Tibial nerve (tissue), 4 donors: ENCODE measurements around the gene TMEM255B. TPM values are rescaled to one million over a fixed set of nuclear protein-coding genes. Genes with fewer than 3 reads are reported as not detected.
A peak's percentile ranks its signal among the peaks of the same experiment; 100 is the strongest.

Source experiments
- DNase-seq, 2 donors: peaks; one replicate each; pipeline ENCODE4 v3.0.0-alpha.2; 2019; ENCODE audit warnings: low spot score in 2 of 2
- H3K27ac ChIP-seq, 4 donors: fragments of 200-600 bp; sonication (generic) in 3 of 4; one replicate each; pipeline ENCODE4 v1.5.1; 2017 to 2019; ENCODE audit warnings: mild to moderate bottlenecking in 1 of 4
- H3K27me3 ChIP-seq, 2 donors: fragments of 200-600 bp; sonication (generic) in 1 of 2; one replicate each; pipeline versions ENCODE4 v1.5.1 to v1.6.0; 2017 to 2019
- H3K36me3 ChIP-seq, 3 donors: fragments of 200-600 bp; sonication (generic); one replicate each; pipeline ENCODE4 v1.5.1; 2018 to 2019
- H3K4me1 ChIP-seq, 4 donors: fragments of 200-600 bp; sonication (generic) in 3 of 4; one replicate each; pipeline ENCODE4 v1.5.1; 2017 to 2019
- H3K4me3 ChIP-seq, 4 donors: fragments of 200-600 bp; sonication (generic) in 3 of 4; one replicate each; pipeline ENCODE4 v1.5.1; 2017 to 2019; ENCODE audit warnings: mild to moderate bottlenecking in 1 of 4, moderate library complexity in 1 of 4
- H3K9me3 ChIP-seq, 4 donors: fragments of 200-600 bp; sonication (generic) in 3 of 4; one replicate each; pipeline ENCODE4 v1.5.1; 2017 to 2019
- EP300 ChIP-seq, 2 donors: sonication (generic); formaldehyde crosslinking; IDR thresholded peaks; one replicate each; pipeline ENCODE4 v1.6.1; 2017; ENCODE audit warnings: antibody characterized with exemption in 2 of 2, mild to moderate bottlenecking in 1 of 2
- POLR2A ChIP-seq, 2 donors: fragments of 450-650 bp; IDR thresholded peaks; one replicate each; pipeline ENCODE4 v1.6.1; 2017; ENCODE audit warnings: antibody characterized with exemption in 2 of 2, mild to moderate bottlenecking in 2 of 2, moderate library complexity in 2 of 2
- WGBS, 2 donors: methylation state at CpG; one replicate each; pipeline ENCODE4 v1.1.5; 2018; 5-methylcytosine and 5-hydroxymethylcytosine counted together
- total RNA-seq, 4 donors: library from RNA; depleted of rRNA; stranded (reverse); fragments of >200 nt; gene quantifications; one replicate each; pipeline ENCODE4 v1.1.0, GENCODE V29; 2016
- TF ChIP-seq, protein P1 (sequence below), 5 experiments: fragments of 200-600 bp in 3 of 5; fragments of 450-650 bp in 2 of 5; sonication (generic) in 3 of 5; IDR thresholded peaks; one replicate each; pipeline ENCODE4 v1.5.1; 2016 to 2019; ENCODE audit warnings: antibody characterized with exemption in 5 of 5, mild to moderate bottlenecking in 3 of 5, moderate library complexity in 2 of 5

The TMEM255B gene
- total RNA-seq, 4 donors from 2014 or later: 3.3 to 21.6 (median 10.9) TPM

DNA sequence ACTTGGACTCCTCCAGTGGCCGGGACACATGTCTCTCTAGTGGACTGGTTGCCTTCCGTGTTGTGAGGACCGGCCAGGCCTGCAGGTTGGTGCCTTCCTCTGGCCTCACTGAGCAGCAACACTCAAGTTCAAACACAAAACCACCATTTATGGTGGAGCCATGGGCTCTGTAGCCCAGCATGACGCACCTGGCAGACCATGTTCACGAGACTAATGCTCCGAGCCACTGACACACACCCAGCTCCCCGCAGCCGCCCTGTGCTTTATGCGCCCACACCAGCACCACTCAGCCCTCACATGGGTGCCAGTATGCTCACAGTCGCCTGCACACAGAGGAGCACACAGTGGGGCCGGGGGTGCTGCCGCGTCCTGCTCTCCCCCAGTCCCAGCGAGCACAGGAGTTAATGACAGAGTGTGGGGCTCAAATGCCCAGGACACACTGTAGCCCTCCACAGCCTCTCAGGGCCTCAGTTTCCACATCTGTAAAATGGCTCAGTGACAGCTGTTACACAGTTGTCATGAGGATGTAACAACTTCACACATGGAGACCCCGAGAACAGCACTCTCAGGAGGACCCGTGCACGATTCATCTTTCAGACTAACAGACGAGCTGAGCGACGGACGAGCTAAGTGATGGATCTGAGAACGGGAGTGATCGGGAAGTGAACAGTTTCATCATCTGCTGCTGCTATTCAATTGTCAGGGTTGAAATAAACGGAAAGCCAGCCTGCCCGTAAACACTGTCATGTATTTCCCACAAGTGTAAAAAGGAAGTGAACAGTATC is 97.1 kb downstream of the TMEM255B start:
- TF ChIP-seq EP300 (IDR thresholded peaks at IDR 0.05) (no peak), POLR2A (IDR thresholded peaks at IDR 0.05) (no peak)
- TF ChIP-seq, protein P1, sequence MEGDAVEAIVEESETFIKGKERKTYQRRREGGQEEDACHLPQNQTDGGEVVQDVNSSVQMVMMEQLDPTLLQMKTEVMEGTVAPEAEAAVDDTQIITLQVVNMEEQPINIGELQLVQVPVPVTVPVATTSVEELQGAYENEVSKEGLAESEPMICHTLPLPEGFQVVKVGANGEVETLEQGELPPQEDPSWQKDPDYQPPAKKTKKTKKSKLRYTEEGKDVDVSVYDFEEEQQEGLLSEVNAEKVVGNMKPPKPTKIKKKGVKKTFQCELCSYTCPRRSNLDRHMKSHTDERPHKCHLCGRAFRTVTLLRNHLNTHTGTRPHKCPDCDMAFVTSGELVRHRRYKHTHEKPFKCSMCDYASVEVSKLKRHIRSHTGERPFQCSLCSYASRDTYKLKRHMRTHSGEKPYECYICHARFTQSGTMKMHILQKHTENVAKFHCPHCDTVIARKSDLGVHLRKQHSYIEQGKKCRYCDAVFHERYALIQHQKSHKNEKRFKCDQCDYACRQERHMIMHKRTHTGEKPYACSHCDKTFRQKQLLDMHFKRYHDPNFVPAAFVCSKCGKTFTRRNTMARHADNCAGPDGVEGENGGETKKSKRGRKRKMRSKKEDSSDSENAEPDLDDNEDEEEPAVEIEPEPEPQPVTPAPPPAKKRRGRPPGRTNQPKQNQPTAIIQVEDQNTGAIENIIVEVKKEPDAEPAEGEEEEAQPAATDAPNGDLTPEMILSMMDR (IDR thresholded peaks at IDR 0.05): no peak
- WGBS, 2 donors: 92 to 93% methylated on average over 25 of the region's 25 CpGs
- no peak overlapping the region for H3K27ac ChIP-seq
- no peak for DNase-seq
- peaks cover 0 to 82% (median 49%) of the 10 kb centered on the region in 4 donors for H3K4me1 ChIP-seq
- H3K27me3 ChIP-seq: no peaks in the 10 kb centered on the region
- H3K9me3 ChIP-seq: no peaks in the 10 kb centered on the region
- H3K4me3 ChIP-seq: no peak overlapping the region
- no peaks in the 10 kb centered on the region for H3K36me3 ChIP-seq

DNA sequence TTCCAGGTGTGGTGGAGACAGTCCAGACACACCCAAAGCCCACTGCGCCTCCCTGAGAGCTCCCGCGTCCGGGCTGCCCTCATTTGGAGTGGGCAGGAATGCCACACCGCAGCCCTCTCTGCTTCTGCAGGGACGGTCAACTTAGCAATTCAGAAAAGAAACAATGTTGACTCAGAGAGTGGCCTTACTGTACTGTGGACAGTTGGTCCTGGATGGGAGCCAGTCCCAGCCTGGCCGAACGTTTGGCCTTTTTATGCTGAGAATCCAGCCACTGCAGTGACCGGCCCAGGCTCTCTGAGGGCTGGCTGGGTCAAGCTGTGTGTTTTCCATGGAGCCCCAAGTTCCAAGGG is 97.7 kb downstream of the TMEM255B start:
- DNase-seq: no peak
- H3K27me3 ChIP-seq: no peaks in the 10 kb centered on the region
- H3K4me3 ChIP-seq: no peak overlapping the region
- no peaks in the 10 kb centered on the region for H3K9me3 ChIP-seq
- 45 to 55% methylated on average over 9 of the region's 9 CpGs for WGBS, 2 donors
- no peaks in the 10 kb centered on the region for H3K36me3 ChIP-seq
- H3K4me1 ChIP-seq: peaks cover 0 to 82% (median 49%) of the 10 kb centered on the region in 4 donors
- no peak overlapping the region for H3K27ac ChIP-seq
- no peak for TF ChIP-seq EP300 (IDR thresholded peaks at IDR 0.05)
- TF ChIP-seq, protein P1 (IDR thresholded peaks at IDR 0.05): no peak
- no peak for TF ChIP-seq POLR2A (IDR thresholded peaks at IDR 0.05)

DNA sequence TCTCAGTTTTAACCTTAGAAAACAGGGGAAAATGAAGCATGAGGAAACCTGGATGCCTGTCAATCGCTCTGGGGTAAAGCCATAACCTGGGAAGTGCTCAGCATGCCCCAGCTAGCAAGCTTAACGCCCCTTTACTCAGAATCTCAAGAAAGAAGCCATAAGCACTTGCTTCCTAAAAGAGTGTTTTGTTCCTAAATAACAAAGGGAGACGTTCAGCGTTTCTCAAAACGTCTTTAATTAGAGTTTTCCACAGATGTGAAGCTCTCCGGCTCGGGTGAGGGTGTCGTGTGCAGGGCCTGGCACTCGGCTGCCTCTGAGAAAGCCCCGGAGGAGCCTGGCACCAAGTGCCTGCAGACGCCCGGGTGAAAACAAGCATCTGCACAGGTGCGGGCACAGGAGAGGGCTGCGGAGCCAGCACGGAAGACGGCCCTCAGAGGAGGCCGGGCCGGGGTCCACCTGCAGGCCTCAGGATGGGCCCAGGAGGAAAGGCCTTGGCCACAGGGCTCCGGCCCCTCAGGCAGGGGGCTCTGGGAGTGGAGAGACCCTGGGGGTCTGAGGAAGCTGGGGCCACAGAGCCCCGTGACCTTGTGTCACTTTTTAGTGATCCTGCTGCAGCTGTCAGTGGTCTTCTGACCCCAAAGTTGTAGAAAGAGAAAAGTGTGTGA is 98.6 kb downstream of the TMEM255B start:
- 64 to 73% methylated on average over 15 to 20 of the region's 20 CpGs for WGBS, 2 donors
- Histone ChIP-seq H3K27ac (no peak overlapping the region), H3K36me3 (no peaks in the 10 kb centered on the region), H3K4me1 (peaks cover 0 to 82% (median 47%) of the 10 kb centered on the region in 4 donors), H3K9me3 (no peaks in the 10 kb centered on the region), H3K27me3 (no peaks in the 10 kb centered on the region), H3K4me3 (no peak overlapping the region)
- DNase-seq: no peak
- TF ChIP-seq, protein P1 (IDR thresholded peaks at IDR 0.05): no peak
- TF ChIP-seq EP300 (IDR thresholded peaks at IDR 0.05) (no peak), POLR2A (IDR thresholded peaks at IDR 0.05) (no peak)

DNA sequence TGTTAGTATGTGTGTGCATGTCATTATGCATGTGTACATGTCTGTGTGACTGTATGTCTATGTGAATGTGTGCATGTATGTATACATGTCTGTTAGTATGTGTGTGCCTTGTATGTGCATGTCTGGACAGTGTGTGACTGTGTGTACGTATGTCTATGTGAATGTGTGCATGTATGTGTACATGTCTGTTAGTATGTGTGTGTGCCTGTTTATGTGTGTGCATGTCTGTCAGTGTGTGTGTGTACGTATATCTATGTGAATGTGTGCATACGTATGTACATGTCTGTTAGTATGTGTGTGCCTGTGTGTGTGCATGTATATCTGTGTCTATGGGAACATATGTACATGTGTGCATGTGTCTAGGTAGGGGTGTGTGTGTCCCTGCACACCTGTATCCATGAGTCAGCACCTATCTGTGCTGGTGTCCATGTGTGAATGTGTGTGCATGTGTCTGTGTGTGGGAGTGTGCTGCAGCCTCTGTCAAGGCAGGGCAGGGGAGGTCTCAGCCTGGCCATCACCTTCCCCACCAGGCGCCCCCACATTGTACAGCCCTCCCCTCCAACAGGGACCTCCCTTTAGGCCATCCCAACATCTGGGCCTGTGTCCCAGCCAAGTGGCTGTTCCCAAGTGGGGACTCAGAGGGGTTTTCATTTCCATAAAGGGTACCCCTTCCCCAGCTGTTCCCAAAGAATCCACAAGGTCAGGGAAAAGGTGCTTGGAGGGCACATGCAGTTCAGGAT is 100.5 kb downstream of the TMEM255B start:
- no peak overlapping the region for H3K4me3 ChIP-seq
- WGBS, 2 donors: 91 to 92% methylated on average over 4 of the region's 4 CpGs
- DNase-seq: no peak
- TF ChIP-seq, protein P1 (IDR thresholded peaks at IDR 0.05): no peak
- TF ChIP-seq EP300 (IDR thresholded peaks at IDR 0.05): no peak
- no peak for TF ChIP-seq POLR2A (IDR thresholded peaks at IDR 0.05)
- peak overlapping the region in 1 of 4 donors; percentile 48 for H3K27ac ChIP-seq
- H3K36me3 ChIP-seq: no peaks in the 10 kb centered on the region
- no peaks in the 10 kb centered on the region for H3K9me3 ChIP-seq
- H3K4me1 ChIP-seq: peaks cover 0 to 75% (median 29%) of the 10 kb centered on the region in 4 donors
- peaks cover 0 to 4% of the 10 kb centered on the region in 2 donors for H3K27me3 ChIP-seq
